IMR-90 (cell line): Measurements from ENCODE around the gene STAC3. TPM values are rescaled to one million over a fixed set of nuclear protein-coding genes. Genes with fewer than 3 reads are reported as not detected.

Experiments
- ATAC-seq: fragments of 200-7000 bp; cut with Tn5 transposase; 2 replicates; pipeline ENCODE4 v1.9.1; 2020; ENCODE audit warnings: low read depth, mild to moderate bottlenecking, moderate library complexity
- BruUV-seq: library from RNA; stranded (reverse); fragments of 400-500 nt; replicated peaks from 2 replicates; lab custom pipeline; 2021; lab: Mats Ljungman, UMichigan
- CTCF ChIA-PET: fragments of 300-600 bp; formaldehyde crosslinking; extraction: SDS; loops from one replicate; lab custom pipeline; 2021; ENCODE audit warnings: antibody characterized with exemption; lab: Yijun Ruan, JAX
- POLR2A ChIA-PET: fragments of 300-600 bp; sonication (Branson Sonifier 250); formaldehyde crosslinking; loops from one replicate; lab custom pipeline; 2022; ENCODE audit warnings: antibody characterized with exemption; ENCODE audit not compliant: unreplicated experiment; lab: Charles Lee
- DNase-seq: peaks from one replicate; pipeline ENCODE4 v3.0.0; 2013
- H2AFZ ChIP-seq: replicated peaks from 2 replicates; pipeline ENCODE3; 2013; ENCODE audit warnings: low read length, mild to moderate bottlenecking; ENCODE audit not compliant: poor library complexity
- H2AK5ac ChIP-seq: 2 replicates; pipeline ENCODE4 v1.6.1; 2013; ENCODE audit warnings: low read depth, low read length, inconsistent platforms
- H2AK9ac ChIP-seq: replicated peaks from 2 replicates; pipeline ENCODE3; 2013; ENCODE audit warnings: mild to moderate bottlenecking, low read depth, low read length, moderate library complexity; ENCODE audit not compliant: poor library complexity
- H2BK120ac ChIP-seq: 2 replicates; pipeline ENCODE4 v1.6.1; 2013; ENCODE audit warnings: low read depth, low read length, inconsistent platforms
- H2BK15ac ChIP-seq: 3 replicates; pipeline ENCODE4 v1.6.1; 2013; ENCODE audit warnings: low read depth, low read length, inconsistent platforms
- H2BK20ac ChIP-seq: 2 replicates; pipeline ENCODE4 v1.6.1; 2013; ENCODE audit warnings: low read depth, mild to moderate bottlenecking, inconsistent platforms, low read length, moderate library complexity
- H2BK5ac ChIP-seq: 2 replicates; pipeline ENCODE4 v1.6.1; 2013; ENCODE audit warnings: mild to moderate bottlenecking, low read depth, low read length, inconsistent platforms; ENCODE audit not compliant: poor library complexity, severe bottlenecking
- H3K14ac ChIP-seq: replicated peaks from 2 replicates; pipeline ENCODE4 v1.6.1; 2013; ENCODE audit warnings: low read depth, low read length, inconsistent platforms
- H3K18ac ChIP-seq: 2 replicates; pipeline ENCODE4 v1.6.1; 2013; ENCODE audit warnings: low read depth, low read length, control low read depth
- H3K23ac ChIP-seq: 2 replicates; pipeline ENCODE4 v1.6.1; 2013; ENCODE audit warnings: low read depth, low read length, inconsistent platforms
- H3K27ac ChIP-seq: 2 replicates; pipeline ENCODE4 v1.5.1; 2013; ENCODE audit warnings: mild to moderate bottlenecking, control low read depth, low read length; ENCODE audit not compliant: insufficient read depth
- H3K27me3 ChIP-seq: 2 replicates; pipeline ENCODE4 v1.6.1; 2013; ENCODE audit warnings: low read length; ENCODE audit not compliant: control insufficient read depth, insufficient read depth
- H3K36me3 ChIP-seq: 2 replicates; pipeline ENCODE4 v1.6.1; 2013; ENCODE audit warnings: low read length, mixed read lengths; ENCODE audit not compliant: control insufficient read depth, insufficient read depth
- H3K4ac ChIP-seq: 2 replicates; pipeline ENCODE4 v1.6.1; 2013; ENCODE audit warnings: low read depth, low read length, inconsistent platforms
- H3K4me1 ChIP-seq: 2 replicates; pipeline ENCODE4 v1.6.1; 2013; ENCODE audit warnings: low read length, mixed read lengths; ENCODE audit not compliant: control insufficient read depth, insufficient read depth
- H3K4me2 ChIP-seq: 2 replicates; pipeline ENCODE4 v1.6.1; 2013; ENCODE audit warnings: low read depth, mild to moderate bottlenecking, control low read depth, low read length, moderate library complexity
- H3K4me3 ChIP-seq: 2 replicates; pipeline ENCODE4 v1.5.1; 2013; ENCODE audit warnings: low read depth, mild to moderate bottlenecking, control low read depth, low read length, moderate library complexity; ENCODE audit not compliant: insufficient read depth
- H3K56ac ChIP-seq: 2 replicates; pipeline ENCODE4 v1.6.1; 2013; ENCODE audit warnings: low read length, inconsistent platforms; ENCODE audit not compliant: insufficient read depth; ENCODE audit errors: extremely low read depth
- H3K79me1 ChIP-seq, 2 experiments: 2 replicates each; pipeline ENCODE4 v1.6.1; 2013; ENCODE audit warnings: low read length in 2 of 2, inconsistent platforms in 1 of 2, low read depth in 1 of 2
- H3K9ac ChIP-seq: 2 replicates; pipeline ENCODE4 v1.6.1; 2013; ENCODE audit warnings: low read depth, low read length, control low read depth
- H3K9me1 ChIP-seq: 2 replicates; pipeline ENCODE4 v1.6.1; 2013; ENCODE audit warnings: low read length, inconsistent platforms; ENCODE audit not compliant: insufficient read depth
- H3K9me3 ChIP-seq: 2 replicates; pipeline ENCODE4 v1.6.1; 2013; ENCODE audit warnings: low read length; ENCODE audit not compliant: control insufficient read depth, insufficient read depth
- H4K20me1 ChIP-seq: 2 replicates; pipeline ENCODE4 v1.6.1; 2013; ENCODE audit warnings: low read length, inconsistent platforms; ENCODE audit not compliant: insufficient read depth
- H4K5ac ChIP-seq: 2 replicates; pipeline ENCODE4 v1.6.1; 2013; ENCODE audit warnings: mild to moderate bottlenecking, low read depth, low read length, control low read depth
- H4K8ac ChIP-seq, 2 experiments: 2 replicates each; pipeline ENCODE4 v1.6.1; 2013; ENCODE audit warnings: low read depth in 2 of 2, low read length in 2 of 2, control low read depth in 1 of 2, inconsistent platforms in 1 of 2
- H4K91ac ChIP-seq: 2 replicates; pipeline ENCODE4 v1.6.1; 2013; ENCODE audit warnings: low read depth, low read length, inconsistent platforms; ENCODE audit not compliant: insufficient read depth
- NFE2L2 ChIP-seq: fragments of 150-350 bp; IDR thresholded peaks from 2 replicates; pipeline ENCODE4 v1.6.1; 2016; ENCODE audit warnings: low read depth, mild to moderate bottlenecking, low read length
- WGBS, 2 experiments: methylation state at CpG; one replicate each; pipeline versions ENCODE4 v1.1.5 to v1.1.7; 2013; ENCODE audit warnings: missing lambda C conversion rate in 2 of 2; ENCODE audit not compliant: insufficient read length in 1 of 2; ENCODE audit errors: extremely low coverage in 2 of 2; 5-methylcytosine and 5-hydroxymethylcytosine counted together
- dilution Hi-C: fragments of 300-500 bp; cut with HindIII; formaldehyde crosslinking; loops from one replicate; pipeline ENCODE4 v1.14.3; 2018; ENCODE audit warnings: low sequenced_read_pairs; ENCODE audit not compliant: unreplicated experiment
- in situ Hi-C: fragments of 300-500 bp; cut with MboI; formaldehyde crosslinking; loops from 3 replicates; pipeline ENCODE4 v1.14.3; 2019; ENCODE audit warnings: low sequenced_read_pairs, inconsistent platforms, mixed read lengths
- intact Hi-C: fragments of 100-400 bp; cut with micrococcal nuclease; formaldehyde crosslinking; loops from 2 replicates; pipeline ENCODE4 v1.10.0; 2022
- polyA plus RNA-seq, 3 experiments: library from polyadenylated mRNA; depleted of rRNA; stranded (reverse); fragments of >200 nt; gene quantifications; 2 replicates each; pipeline ENCODE4 v1.2.3, GENCODE V29; 2012; ENCODE audit warnings: low replicate concordance in 1 of 3
- total RNA-seq: library from RNA; depleted of rRNA; stranded (reverse); fragments of >200 nt; gene quantifications from 2 replicates; pipeline ENCODE4 v1.2.3, GENCODE V29; 2012

The STAC3 gene
- total and polyA plus RNA-seq, 2 of the 4 experiments (the other 2 are of a cell fraction), result 0.18 to 0.67 TPM

GRCh38 chr12:57194253-57194652 is 56.7 kb downstream of the STAC3 start:
- Histone ChIP-seq H3K56ac (no peak overlapping the region), H4K8ac (no peak overlapping the region), H2AFZ (no peak overlapping the region), H2AK9ac (no peak overlapping the region), H3K18ac (no peak overlapping the region), H3K9ac (no peak overlapping the region), H3K9me1 (peaks cover 7% of the 10 kb centered on the region; the same call in 1 of the 2 replicates), H3K79me1 (peaks cover 12 to 26% of the 10 kb centered on the region in 2 experiments), H3K4ac (no peak overlapping the region), H3K27ac (no peak overlapping the region), H3K14ac (no peak overlapping the region), H2AK5ac (no peak overlapping the region), H2BK5ac (no peak overlapping the region), H4K91ac (no peak overlapping the region), H2BK20ac (no peak overlapping the region), H3K23ac (no peak overlapping the region), H3K27me3 (no peaks in the 10 kb centered on the region), H2BK15ac (no peak overlapping the region), H4K5ac (no peak overlapping the region), H3K4me3 (no peak overlapping the region), H3K36me3 (peaks cover 100% of the 10 kb centered on the region), H3K4me2 (no peak overlapping the region), H4K20me1 (peaks cover 22% of the 10 kb centered on the region), H2BK120ac (no peak overlapping the region), H3K9me3 (no peaks in the 10 kb centered on the region), H3K4me1 (no peaks in the 10 kb centered on the region)
- POLR2A ChIA-PET, result no interaction called here
- DNase-seq (no peak), ATAC-seq (no peak)
- WGBS, 2 experiments, result 98% methylated on average over 7 of the region's 18 CpGs; no CpG with 5 or more reads in 1 of the 2 experiments
- CTCF ChIA-PET, result no interaction called here
- TF ChIP-seq NFE2L2, result no peak
- BruUV-seq, result no TSS peak
- intact Hi-C loops (no loop called here), dilution Hi-C loops (no loop called here), in situ Hi-C loops (no loop called here)
